ENCODE measurements around the gene ITGAD. TPM values are rescaled to one million over a fixed set of nuclear protein-coding genes. Genes with fewer than 3 reads are reported as not detected.

ITGAD gene
- total RNA-seq, 1 experiment from 2014 or later = not detected

DNA sequence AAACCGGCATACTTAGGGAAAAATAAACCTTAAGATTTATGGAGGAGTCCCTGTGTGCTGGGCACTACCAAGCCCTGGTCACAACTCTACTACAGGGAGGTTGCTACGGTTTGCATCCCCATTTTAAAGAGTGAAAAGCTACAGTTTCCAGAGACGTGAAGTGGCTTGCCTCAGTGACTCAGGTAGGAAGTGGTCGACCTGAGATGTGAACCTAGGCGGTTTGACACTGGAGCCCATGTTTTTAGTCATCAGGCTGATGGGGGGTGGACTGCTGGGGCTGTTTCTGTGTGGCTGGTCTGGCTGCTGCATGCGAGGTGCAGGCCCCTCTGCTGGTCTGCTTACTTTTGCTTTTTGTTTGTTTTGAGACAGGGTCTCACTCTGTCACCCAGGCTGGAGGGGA, 28.5 kb downstream of the ITGAD start:
- peaks cover 4% of the 10 kb centered on the region; the same call in 1 of the 2 replicates for H3K27me3 ChIP-seq (ENCODE audit: insufficient read depth, low read length)
- no peaks in the 10 kb centered on the region for H3K79me1 ChIP-seq (ENCODE audit: insufficient read depth, low read depth, low read length, poor library complexity, severe bottlenecking)
- Mint-ChIP-seq H3K27ac (no peak overlapping the region), H3K27me3 (ENCODE audit: low read depth) (peaks cover 22% of the 10 kb centered on the region), H3K4me1 (no peaks in the 10 kb centered on the region), H3K4me3 (no peak overlapping the region; a peak in 1 of 5 replicates), H3K9me3 (peaks cover 0 to 4% of the 10 kb centered on the region in 2 experiments; a peak in 3 of 5 replicates), H3K36me3 (ENCODE audit: insufficient read depth in 1 of 3, low read depth in 3 of 3) (no peaks in the 10 kb centered on the region)
- H3K9me3 ChIP-seq (ENCODE audit: control insufficient read depth, low read depth, low read length) = no peaks in the 10 kb centered on the region
- no peaks in the 10 kb centered on the region for H3K4me1 ChIP-seq (ENCODE audit: insufficient read depth, low read length)
- no peak overlapping the region for H2BK12ac ChIP-seq (ENCODE audit: insufficient read length, low read depth, low read length)
- H3K14ac ChIP-seq (ENCODE audit: insufficient read depth, low read length) = no peak overlapping the region
- H3K79me2 ChIP-seq (ENCODE audit: insufficient read depth, low read length) = no peaks in the 10 kb centered on the region
- no peak overlapping the region for H4K5ac ChIP-seq (ENCODE audit: insufficient read length, low read depth, low read length)
- H3K4ac ChIP-seq (ENCODE audit: low read depth, low read length) = no peak overlapping the region
- no peak for DNase-seq
- H3K27ac ChIP-seq (ENCODE audit: insufficient read length, low read depth, low read length) = no peak overlapping the region
- TF ChIP-seq, protein P1, sequence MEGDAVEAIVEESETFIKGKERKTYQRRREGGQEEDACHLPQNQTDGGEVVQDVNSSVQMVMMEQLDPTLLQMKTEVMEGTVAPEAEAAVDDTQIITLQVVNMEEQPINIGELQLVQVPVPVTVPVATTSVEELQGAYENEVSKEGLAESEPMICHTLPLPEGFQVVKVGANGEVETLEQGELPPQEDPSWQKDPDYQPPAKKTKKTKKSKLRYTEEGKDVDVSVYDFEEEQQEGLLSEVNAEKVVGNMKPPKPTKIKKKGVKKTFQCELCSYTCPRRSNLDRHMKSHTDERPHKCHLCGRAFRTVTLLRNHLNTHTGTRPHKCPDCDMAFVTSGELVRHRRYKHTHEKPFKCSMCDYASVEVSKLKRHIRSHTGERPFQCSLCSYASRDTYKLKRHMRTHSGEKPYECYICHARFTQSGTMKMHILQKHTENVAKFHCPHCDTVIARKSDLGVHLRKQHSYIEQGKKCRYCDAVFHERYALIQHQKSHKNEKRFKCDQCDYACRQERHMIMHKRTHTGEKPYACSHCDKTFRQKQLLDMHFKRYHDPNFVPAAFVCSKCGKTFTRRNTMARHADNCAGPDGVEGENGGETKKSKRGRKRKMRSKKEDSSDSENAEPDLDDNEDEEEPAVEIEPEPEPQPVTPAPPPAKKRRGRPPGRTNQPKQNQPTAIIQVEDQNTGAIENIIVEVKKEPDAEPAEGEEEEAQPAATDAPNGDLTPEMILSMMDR (conservative IDR thresholded peaks at IDR 0.05) = no peak
- no peak overlapping the region for H3K18ac ChIP-seq (ENCODE audit: insufficient read length, low read depth, low read length)
- no peak overlapping the region for H3K4me2 ChIP-seq (ENCODE audit: insufficient read depth, insufficient read length, low read length)
- no CpG with 5 or more reads among the region's 6 CpGs for WGBS (ENCODE audit: extremely low coverage, insufficient read length, low lambda C conversion rate)
- no peak overlapping the region for H2BK15ac ChIP-seq (ENCODE audit: low read depth, low read length)
- H2BK120ac ChIP-seq (ENCODE audit: low read depth, low read length, poor library complexity, severe bottlenecking) = no peak overlapping the region
- H4K91ac ChIP-seq (ENCODE audit: insufficient read length, low read depth, low read length) = no peak overlapping the region
- H3K23me2 ChIP-seq (ENCODE audit: insufficient read length, low read depth, low read length, poor library complexity, severe bottlenecking) = no peaks in the 10 kb centered on the region
- no peak overlapping the region for H2BK5ac ChIP-seq (ENCODE audit: insufficient read length, low read length)
- no peak overlapping the region for H3T11ph ChIP-seq (ENCODE audit: low read length)
- H2AK5ac ChIP-seq (ENCODE audit: insufficient read length, low read length) = no peak overlapping the region
- no peak overlapping the region for H2BK20ac ChIP-seq (ENCODE audit: low read depth, low read length, poor library complexity, severe bottlenecking)
- no peak overlapping the region for H3K9ac ChIP-seq (ENCODE audit: extremely low read depth, insufficient read length, low read length)
- H4K8ac ChIP-seq (replicated peaks; ENCODE audit: insufficient read length, low read depth, low read length) = no peak overlapping the region
- H3K56ac ChIP-seq (ENCODE audit: insufficient read length, low read depth, low read length) = no peak overlapping the region
- H4K20me1 ChIP-seq (ENCODE audit: control insufficient read depth, insufficient read depth, insufficient read length) = no peaks in the 10 kb centered on the region
- H3K23ac ChIP-seq (ENCODE audit: insufficient read length, low read depth, low read length) = no peak overlapping the region
- H2AFZ ChIP-seq (ENCODE audit: low read length) = no peak overlapping the region

Measured in H9 (cell line).